ENCODE data around the gene GSK3B. TPM values are rescaled to one million over a fixed set of nuclear protein-coding genes. Genes with fewer than 3 reads are reported as not detected.

GSK3B gene
- total and polyA plus RNA-seq, 2 experiments from 2014 or later, result 29.0 to 45.3 TPM

GRCh38 chr3:119930286-119930685, 164.0 kb downstream of the GSK3B start:
- H3K4me1 Mint-ChIP-seq, result no peaks in the 10 kb centered on the region
- Histone ChIP-seq H3F3A (replicated peaks; ENCODE audit: low read depth) (no peaks in the 10 kb centered on the region), H3K4me3 (no peak overlapping the region), H3K4me2 (no peak overlapping the region), H3K27me3 (ENCODE audit: insufficient read depth) (no peaks in the 10 kb centered on the region), H3K36me3 (ENCODE audit: insufficient read depth) (no peaks in the 10 kb centered on the region), H3K79me2 (replicated peaks; ENCODE audit: insufficient read depth) (peaks cover 89% of the 10 kb centered on the region), H4K20me1 (replicated peaks; ENCODE audit: insufficient read depth) (peaks cover 5% of the 10 kb centered on the region), H2AFZ (no peak overlapping the region), H3K27ac (ENCODE audit: low read depth) (no peak overlapping the region), H3K9me2 (ENCODE audit: insufficient read depth) (0 out of 2 replicates have a peak, but pooled peaks cover 4% of the 10 kb centered on the region), H3K4me1 (ENCODE audit: insufficient read depth) (no peaks in the 10 kb centered on the region)
- H3K4me3 Mint-ChIP-seq, result no peak overlapping the region
- H3K27me3 Mint-ChIP-seq (ENCODE audit: insufficient read depth, low read depth, poor library complexity), result no peaks in the 10 kb centered on the region
- DNase-seq (ENCODE audit: low spot score), result no peak
- H3K9me3 Mint-ChIP-seq, result no peaks in the 10 kb centered on the region
- TF ChIP-seq CREB1 (CRISPR knock-in tag; IDR thresholded peaks at IDR 0.05; ENCODE audit: low read depth) (no peak), NANOG (IDR thresholded peaks at IDR 0.05; ENCODE audit: borderline replicate concordance) (no peak), CTCF (conservative IDR thresholded peaks at IDR 0.05; ENCODE audit: low read depth in 2 of 2) (no peak), REST (IDR thresholded peaks at IDR 0.05; ENCODE audit: unreplicated experiment) (no peak), ZNF114 (CRISPR knock-in tag; IDR thresholded peaks at IDR 0.05) (no peak), EZH2phosphoT487 (IDR thresholded peaks at IDR 0.05; ENCODE audit: unreplicated experiment) (no peak), EZH2 (IDR thresholded peaks at IDR 0.05; ENCODE audit: low read depth, unreplicated experiment) (no peak), JUNB (IDR thresholded peaks at IDR 0.05; ENCODE audit: unreplicated experiment) (no peak), STAT1 (IDR thresholded peaks at IDR 0.05; ENCODE audit: unreplicated experiment) (no peak), ETS1 (IDR thresholded peaks at IDR 0.05) (no peak), ZNF331 (CRISPR knock-in tag; IDR thresholded peaks at IDR 0.05; ENCODE audit: low read depth) (no peak), POLR2AphosphoS5 (IDR thresholded peaks at IDR 0.05; ENCODE audit: low read depth) (no peak)
- no peaks in the 10 kb centered on the region for H3K36me3 Mint-ChIP-seq (ENCODE audit: low read depth)
- H3K27ac Mint-ChIP-seq, result no peak overlapping the region
- no peak for ATAC-seq

Data from GM23338 (cell line).